ENCODE data around the gene HAND1.

DNA sequence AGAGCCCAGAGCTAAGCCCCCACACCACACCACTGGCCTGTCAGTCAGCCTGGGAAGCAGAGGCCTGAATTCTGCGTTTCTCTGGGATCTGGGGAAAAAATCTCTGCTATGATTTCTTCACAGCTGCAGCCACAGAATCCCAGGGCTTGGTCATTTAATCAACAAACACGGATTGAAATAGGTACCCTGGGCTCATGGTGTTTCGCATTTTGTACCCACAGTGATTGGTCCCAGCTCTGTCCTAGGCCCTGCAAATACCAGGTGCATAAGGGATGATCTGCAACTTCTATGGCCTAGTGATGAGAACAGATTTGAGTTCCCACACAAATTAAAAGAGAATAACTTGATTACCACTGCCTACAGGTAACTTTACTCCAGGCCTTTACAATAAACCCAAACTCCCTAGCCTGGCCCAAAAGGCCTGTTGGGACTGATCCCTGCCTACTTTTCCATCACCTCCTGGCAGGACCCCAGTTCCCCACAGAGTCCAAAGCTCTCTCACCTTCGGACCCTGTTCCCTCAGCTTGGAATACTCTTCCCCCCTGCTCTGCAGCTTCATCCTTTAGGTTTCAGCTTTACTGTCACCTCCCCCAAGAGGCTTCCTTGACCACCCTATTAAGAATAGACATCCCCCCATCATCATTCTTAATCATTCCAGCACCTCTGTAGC is 46.9 kb downstream of the HAND1 start:
- TF ChIP-seq, protein P1, sequence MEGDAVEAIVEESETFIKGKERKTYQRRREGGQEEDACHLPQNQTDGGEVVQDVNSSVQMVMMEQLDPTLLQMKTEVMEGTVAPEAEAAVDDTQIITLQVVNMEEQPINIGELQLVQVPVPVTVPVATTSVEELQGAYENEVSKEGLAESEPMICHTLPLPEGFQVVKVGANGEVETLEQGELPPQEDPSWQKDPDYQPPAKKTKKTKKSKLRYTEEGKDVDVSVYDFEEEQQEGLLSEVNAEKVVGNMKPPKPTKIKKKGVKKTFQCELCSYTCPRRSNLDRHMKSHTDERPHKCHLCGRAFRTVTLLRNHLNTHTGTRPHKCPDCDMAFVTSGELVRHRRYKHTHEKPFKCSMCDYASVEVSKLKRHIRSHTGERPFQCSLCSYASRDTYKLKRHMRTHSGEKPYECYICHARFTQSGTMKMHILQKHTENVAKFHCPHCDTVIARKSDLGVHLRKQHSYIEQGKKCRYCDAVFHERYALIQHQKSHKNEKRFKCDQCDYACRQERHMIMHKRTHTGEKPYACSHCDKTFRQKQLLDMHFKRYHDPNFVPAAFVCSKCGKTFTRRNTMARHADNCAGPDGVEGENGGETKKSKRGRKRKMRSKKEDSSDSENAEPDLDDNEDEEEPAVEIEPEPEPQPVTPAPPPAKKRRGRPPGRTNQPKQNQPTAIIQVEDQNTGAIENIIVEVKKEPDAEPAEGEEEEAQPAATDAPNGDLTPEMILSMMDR (IDR thresholded peaks at IDR 0.05): no peak
- TF ChIP-seq EP300 (IDR thresholded peaks at IDR 0.05) (no peak), POLR2A (IDR thresholded peaks at IDR 0.05; ENCODE audit: low read depth) (no peak)

Measured in esophagus muscularis mucosa (tissue), 4 donors.